ENCODE measurements around the gene MLIP.

Gene MLIP

DNA sequence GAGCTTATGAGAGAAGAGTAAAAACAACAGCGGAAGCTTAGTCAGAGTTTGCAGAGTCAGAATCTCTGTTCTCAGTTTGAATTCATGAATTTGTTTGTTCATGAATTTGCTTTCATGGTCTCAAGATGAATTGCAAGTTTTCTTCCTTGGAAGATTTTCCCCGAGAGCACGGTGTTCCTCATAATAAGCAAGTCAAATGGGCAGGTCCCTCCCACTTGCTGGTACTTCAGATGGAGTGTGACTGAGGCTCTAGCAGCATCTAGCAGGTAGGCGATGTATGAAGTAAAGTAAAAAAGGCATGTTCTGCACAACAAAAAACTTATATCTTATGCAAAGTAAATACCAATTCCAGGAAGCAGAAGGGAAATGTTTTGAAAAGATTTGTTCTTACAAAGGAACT lies 15.5 kb upstream of the MLIP start:
- no peak for DNase-seq (ENCODE audit: low read depth in 2 of 2, low spot score in 1 of 2)

DNA sequence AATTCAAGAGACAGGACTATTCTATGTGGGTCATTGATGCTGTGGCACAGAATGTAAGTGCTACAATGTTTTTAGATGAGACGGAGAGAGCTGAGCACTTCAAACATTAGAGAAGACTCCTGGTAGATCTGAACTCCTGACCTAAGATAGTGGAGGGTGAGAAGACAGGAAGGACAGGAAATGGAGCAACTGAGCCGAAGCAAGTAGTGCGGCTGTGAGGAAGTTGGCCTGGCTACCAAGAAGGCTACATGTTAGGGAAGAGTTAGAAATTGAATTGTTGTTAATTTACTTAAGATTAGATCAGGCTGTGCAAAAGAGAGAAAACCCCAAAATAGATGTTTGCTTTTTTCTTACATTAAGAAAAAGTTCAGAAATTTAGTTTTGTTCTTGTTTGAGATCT lies 14.4 kb upstream of the MLIP start:
- no peak for DNase-seq (ENCODE audit: low read depth in 2 of 2, low spot score in 1 of 2)

DNA sequence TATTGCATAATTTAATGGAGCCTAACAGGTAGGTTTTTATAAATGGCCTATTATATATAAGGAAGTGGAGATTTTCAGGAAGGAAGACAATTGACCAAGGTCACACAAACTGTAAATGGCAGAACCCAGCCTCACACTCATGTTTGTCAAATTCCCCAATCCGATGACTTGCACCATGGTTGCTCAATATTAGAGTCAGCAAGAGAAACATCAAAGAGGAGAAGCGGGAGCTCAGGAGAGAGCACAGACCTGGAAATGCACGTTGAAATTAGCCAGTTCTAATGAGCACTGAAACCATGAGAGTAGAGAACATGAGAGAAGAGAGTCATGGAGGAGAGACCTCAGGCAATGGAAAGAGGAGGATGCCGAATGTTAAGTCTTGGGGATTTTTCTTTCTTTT lies 13.5 kb upstream of the MLIP start:
- no peak for DNase-seq (ENCODE audit: low read depth in 2 of 2, low spot score in 1 of 2)

DNA sequence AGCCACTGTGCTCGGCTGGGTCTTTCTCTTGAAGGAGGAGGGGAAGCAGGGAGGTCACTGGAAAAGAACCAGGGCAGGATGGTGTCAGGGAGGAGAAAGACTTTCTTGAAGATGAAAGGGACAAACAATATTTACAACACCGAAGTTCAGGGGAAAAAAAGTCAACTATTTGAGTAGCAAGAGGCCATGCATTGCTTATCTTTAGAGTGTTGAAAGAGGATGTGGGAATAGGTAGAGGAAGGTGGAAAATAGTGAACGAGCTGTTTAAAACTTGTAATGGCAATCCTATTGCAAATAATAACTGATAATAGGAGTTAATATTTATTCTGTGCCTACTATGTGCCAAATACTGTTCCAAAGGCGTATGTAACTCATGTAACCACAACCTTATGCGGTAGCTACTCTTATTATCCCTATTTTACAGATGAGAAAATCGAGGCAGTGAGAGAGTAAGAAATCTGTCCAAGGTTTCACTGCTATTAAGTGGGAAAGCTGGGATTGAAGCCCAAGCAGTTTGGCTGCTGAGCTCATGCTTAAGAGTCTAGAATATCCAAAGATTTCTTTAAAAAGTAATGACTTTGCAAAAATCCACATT lies 12.7 kb upstream of the MLIP start:
- no peak for DNase-seq (ENCODE audit: low read depth in 2 of 2, low spot score in 1 of 2)

DNA sequence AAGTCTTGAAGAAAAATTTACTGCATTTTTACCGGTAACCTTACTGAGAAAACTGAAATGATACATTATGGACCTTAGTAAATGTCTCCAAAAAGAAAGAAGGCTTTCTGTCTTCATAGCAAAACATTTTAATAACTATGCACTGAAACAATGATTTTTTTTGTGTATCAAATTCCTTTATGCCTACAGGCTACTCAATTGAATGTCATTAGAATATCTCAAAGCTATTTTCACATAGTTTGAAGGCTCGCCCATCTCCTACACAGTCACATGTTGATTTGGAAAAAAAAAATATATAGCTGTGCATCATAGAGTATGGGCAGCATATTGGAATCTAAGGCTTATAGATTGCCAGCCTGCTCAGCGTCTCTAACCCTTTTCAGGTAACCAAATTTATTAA lies 12.0 kb upstream of the MLIP start:
- DNase-seq (ENCODE audit: low read depth in 2 of 2, low spot score in 1 of 2) = no peak

DNA sequence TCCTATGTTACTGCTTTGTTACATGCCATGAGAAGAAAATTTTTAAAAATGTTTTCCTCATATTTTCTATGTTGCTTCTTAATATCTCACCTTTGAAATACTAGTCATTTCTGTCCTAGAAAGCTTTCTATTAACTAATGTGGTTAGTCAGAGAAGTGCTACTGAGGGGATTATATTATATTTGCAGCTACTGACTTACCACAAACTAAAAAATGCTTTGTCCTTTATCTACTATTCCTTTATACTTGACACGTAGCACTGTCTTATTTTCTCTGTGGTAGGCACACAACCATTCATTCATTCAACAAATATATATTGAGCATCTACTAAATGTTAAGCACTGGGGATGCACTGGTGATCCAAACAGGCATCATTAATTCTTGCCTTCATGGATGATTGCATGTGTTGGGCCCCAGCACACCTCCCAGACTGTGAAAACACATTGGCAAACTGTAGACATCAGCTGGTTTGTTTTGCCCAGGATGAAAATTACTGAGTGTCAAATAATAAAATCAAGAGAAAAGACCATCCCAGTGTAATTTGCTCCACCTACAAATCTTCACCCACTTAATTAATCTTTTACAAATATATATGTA lies 10.7 kb upstream of the MLIP start:
- DNase-seq (ENCODE audit: low read depth in 2 of 2, low spot score in 1 of 2) = no peak

DNA sequence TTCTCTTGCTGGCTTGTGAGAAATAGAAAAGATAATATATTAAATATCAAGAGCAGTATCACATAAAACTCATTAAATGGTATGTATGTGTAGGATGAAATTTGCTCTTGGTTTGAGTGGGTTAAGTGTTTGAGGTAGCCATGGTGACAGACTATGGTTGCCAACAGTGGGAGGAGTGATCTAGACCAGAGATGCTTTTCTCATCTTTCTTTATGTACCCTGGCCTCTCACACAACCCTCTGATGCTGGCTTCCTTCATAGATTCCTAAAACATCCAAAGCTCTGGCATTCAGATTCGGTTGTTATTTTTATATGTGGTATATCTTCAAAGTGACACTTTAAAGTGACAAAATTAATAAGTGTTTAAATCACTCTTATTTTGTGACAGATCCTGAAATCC lies 9.0 kb upstream of the MLIP start:
- DNase-seq (ENCODE audit: low read depth in 2 of 2, low spot score in 1 of 2) = no peak

DNA sequence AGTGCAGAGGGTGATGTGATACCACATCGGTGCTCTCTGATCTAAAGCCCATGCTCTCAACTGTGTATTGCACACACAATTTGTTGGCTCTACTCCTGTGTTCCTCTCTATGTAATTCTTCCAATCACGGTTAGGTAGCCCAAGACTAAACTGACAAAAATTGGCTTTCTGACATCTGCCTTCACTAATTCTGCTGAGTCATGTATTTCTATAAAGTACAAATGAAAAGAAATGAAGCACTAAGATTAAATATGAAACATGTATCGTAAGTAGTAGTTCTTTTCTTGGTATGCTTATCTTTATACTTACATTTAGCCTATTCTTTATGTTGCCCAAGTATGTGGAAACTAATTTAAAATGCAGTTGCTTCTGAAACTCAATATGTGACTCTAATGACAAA lies 7.7 kb upstream of the MLIP start:
- no peak for DNase-seq (ENCODE audit: low read depth in 2 of 2, low spot score in 1 of 2)

DNA sequence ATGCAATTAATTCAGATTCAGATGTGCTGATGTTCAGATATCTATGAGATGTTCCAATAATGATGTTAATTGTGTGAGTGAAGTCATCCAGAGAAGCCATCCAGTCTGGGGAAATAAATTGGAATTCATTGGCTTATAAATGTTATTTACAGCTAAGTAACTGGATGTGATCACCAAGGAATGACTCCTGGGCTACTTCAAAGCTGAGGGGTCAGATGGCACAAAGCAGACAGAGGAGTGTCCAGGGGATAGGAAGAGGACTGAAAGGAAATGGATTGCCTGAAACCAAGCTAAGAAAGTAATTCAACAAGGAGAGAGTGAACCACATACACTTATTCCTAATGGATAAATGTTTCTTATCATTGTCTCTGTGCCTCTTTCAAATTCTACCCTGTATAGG lies 4.5 kb upstream of the MLIP start:
- no peak for DNase-seq (ENCODE audit: low read depth in 2 of 2, low spot score in 1 of 2)

DNA sequence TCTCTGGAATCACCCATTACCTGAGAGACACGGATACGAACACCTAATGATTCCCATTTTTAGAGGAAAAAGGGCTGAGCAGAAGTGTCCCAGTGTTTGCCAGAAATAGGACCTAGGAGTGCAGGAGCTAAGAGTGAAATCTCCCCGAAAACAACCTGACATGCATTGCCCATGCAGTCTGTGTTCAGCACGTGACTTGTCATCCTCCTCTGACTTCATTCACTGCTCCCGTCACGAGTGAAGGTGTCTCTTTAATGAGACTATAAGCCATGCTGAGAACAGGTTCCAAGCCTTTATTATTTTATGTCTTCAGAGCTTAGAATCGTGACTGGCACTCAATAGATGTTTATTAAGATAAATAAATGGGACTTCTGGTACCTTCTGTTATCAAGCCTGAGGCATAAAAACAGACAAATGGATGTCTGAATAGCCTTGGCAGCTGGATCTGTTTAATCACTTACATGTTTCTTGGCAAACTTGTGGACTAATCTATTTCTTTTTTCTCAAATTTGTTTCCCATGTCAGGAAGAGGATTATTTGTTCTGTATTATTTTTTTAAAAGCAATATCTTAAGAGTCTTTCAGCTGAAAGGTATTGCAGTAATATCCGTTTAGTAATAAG lies 3.7 kb upstream of the MLIP start:
- DNase-seq (ENCODE audit: low read depth in 2 of 2, low spot score in 1 of 2) = no peak

DNA sequence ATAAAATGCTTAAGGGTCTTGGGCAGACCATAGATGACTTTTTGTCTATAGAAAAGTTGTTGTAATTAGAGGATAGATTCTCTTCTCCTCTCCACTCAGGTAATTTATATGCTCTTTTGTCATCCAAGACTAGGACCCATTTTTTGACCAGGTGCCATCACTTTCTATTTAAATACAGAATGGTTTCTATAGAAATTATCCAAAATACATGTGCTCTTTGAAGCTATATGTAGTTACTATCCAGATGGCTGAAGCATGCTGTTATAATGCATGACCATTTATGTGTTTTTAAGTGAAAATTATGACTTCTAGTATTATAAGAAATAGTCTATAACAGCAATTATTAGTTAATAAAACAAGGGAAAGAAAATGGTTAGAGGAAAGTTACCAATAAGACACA lies 3.0 kb upstream of the MLIP start:
- no peak for DNase-seq (ENCODE audit: low read depth in 2 of 2, low spot score in 1 of 2)

DNA sequence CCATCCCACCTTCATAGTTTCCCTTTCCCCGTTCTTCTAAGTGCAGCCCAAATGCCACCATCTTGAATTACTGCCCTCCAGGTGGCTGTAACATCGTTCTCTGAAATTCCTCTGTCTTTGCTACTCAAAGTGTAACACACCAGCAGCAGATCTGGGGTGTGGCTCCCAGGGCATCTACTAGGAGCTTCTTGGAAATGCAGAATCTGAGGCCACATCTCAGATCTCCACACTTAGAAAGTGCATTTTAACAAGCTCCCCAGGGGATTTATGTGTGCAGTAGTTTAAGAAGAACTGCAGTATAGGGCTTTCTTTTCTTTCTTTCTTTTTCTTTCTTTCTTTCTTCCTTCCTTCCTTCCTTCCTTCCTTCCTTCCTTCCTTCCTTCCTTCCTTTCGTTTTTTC lies 1.7 kb upstream of the MLIP start:
- no peak for DNase-seq (ENCODE audit: low read depth in 2 of 2, low spot score in 1 of 2)

DNA sequence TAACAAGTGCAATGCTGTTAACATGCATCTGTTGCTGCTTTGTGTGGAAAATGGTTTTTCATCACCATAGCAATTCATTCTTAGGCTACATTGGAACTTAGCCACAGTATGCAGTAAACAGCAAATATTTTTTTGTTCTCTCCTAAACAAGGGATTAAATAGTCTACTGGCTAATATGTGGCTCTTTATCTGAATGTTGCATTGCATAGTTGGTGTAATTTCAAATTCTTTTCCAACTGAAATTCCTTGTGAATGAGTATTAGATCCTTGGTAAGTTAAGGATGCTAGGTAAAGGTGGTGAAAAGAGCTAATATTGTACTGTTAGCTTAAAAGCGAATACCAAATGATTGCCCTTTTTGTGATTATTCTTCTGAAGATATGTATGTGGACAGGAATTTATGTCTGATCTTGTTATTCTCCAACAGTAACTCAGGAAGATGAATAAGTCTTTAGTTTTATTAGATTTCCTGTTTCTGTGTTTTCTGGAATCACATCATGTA lies 958 bp downstream of the MLIP start:
- no peak for DNase-seq (ENCODE audit: low read depth in 2 of 2, low spot score in 1 of 2)

DNA sequence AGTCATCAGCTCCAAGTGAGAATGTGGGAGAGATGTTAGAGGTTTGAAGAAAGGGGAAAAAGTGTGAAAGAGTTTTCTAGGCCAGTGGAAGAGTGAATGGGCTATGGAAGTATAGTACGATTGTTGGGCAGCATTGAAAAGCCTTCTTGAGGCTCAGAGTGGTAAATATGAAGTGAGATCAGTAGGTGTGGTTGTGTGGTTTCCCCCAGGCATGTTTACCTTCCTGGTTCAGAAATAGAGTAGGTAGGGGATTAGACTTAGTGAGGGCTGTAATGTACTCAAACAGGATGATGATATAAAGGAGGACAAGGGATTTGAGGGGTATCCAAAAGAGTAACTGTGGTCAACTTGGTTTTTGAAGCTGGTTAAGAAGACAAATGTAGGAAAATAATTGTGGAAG lies 3.7 kb downstream of the MLIP start:
- no peak for DNase-seq (ENCODE audit: low read depth in 2 of 2, low spot score in 1 of 2)

DNA sequence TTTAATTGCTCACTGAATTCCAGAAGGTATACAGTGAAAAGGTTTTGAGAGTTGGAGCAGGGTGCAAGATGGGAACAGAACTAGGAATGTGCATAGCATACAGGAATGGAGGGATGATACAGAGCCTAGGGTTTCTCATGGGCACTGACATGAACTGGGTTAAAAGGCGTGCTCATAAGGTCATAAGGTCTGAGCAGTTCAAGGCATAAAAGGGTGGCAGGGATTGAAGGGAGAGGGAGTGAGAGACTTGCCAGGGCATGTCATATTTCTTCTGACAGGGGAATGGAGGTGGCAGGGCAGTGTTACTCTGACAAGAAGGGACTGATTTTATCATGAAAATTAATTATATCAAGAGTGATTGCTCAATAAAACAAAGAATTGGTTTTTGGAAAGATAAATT lies 4.7 kb downstream of the MLIP start:
- DNase-seq (ENCODE audit: low read depth in 2 of 2, low spot score in 1 of 2) = no peak

DNA sequence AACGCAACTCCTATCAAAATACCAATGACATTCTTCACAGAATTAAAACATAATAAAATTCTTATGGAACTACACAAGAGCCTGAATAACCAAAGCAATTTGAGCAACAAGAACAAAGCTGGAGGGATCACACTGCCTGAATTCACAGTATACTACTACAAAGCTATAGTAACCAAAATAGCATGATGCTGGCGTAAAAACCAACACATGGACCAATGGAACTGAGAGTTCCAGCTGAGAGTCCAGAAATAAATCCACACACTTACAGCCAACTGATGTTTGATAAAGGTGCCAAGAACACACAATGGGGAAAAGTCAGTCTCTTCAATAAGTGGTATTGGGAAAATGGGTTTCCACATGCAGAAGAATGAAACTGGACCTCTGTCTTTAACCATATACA lies 6.9 kb downstream of the MLIP start:
- DNase-seq (ENCODE audit: low read depth in 2 of 2, low spot score in 1 of 2) = no peak

DNA sequence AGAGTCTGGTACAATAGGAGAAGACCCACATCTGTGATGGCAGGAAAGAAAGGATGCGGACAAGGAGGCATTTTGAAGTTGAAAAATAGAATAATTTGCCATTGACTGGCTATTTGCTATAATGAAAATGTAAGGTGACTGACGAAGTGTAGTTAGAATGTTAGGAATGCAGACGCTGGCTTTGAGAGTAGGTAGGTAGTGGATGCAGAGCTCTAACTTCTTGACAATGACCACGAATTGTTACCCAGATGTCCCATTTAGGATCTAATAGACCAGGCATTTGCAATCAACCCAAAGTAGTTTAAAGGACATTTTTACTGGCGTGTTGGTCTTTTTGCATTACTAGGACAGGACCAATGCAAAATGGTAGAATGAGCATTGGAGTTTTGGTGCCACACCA lies 14.2 kb downstream of the MLIP start:
- DNase-seq (ENCODE audit: low read depth in 2 of 2, low spot score in 1 of 2) = no peak

DNA sequence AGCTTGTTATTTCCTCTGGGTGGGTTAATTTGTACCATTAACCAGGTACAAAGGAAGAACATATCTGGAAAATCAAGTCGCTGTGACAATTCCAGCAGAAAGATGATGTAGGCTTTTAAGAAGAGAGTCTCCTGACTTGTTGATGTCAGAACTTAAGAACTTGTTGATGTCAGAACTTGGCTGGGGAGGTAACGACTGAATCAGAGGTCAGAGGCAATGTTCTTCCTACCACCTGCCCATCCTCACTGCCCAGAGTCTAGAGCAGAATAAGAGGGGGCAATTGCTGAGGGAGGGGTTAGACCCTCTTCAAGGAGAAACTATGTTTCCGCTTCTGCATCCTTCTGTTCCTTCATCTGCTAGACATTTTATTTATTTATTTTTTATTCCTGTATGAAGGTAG lies 18.9 kb downstream of the MLIP start:
- DNase-seq (ENCODE audit: low read depth in 2 of 2, low spot score in 1 of 2) = no peak

DNA sequence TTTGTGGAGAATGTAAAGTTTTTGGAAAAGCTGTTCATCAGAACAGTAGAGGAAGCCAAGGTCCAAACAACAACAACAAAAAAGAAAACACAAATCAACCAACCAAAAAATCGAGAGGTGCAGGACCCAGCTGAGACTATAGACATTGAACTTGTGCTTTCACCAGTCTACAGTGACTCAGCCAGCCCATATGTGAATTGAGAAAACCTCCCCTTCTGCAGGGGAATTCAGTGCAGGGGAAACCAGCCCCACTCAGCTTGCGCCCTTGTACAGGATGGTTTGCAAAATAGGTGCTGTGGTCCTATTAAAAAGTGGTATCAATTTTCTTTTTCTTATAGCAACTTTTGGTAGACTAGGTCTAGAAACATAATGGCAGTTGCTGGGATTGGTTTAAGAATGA lies 21.3 kb downstream of the MLIP start:
- DNase-seq (ENCODE audit: low read depth in 2 of 2, low spot score in 1 of 2) = no peak

DNA sequence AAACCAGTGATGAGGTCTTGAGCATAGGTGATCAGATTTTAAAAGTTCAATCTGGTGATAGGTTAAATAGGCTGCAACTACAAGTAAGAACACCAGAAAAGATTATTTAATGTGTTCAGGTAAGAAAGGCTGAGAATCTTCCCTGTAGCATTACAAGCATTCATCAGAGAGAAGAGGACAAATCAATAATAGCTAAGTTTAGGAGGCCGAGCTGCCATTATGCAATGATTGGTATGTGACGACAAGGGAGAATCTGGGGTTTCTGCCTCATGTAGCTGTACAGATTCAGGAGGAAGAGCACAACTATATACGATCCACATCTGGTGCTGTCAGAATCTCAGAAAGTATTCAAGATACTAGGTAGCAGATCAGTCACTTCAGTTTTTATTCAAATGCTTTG lies 21.9 kb downstream of the MLIP start:
- no peak for DNase-seq (ENCODE audit: low read depth in 2 of 2, low spot score in 1 of 2)

DNA sequence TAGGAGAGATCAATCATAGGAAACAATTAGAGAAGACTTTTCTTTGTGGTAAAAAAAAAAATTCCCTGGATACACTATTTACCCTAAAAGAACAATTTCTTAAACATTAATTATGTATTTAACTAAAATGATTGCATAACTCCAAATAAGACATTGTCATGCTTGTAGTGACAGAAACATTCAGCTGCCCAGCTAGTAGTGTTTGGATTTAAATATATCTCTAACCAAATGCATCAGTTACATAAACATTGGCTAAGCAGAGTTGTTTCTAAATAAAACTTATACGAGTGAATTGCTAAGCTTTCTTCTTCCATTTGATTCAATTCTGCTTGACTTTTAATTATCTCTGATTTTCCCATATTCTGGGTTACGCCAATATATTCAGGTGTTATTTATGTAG lies 23.7 kb downstream of the MLIP start:
- no peak for DNase-seq (ENCODE audit: low read depth in 2 of 2, low spot score in 1 of 2)

DNA sequence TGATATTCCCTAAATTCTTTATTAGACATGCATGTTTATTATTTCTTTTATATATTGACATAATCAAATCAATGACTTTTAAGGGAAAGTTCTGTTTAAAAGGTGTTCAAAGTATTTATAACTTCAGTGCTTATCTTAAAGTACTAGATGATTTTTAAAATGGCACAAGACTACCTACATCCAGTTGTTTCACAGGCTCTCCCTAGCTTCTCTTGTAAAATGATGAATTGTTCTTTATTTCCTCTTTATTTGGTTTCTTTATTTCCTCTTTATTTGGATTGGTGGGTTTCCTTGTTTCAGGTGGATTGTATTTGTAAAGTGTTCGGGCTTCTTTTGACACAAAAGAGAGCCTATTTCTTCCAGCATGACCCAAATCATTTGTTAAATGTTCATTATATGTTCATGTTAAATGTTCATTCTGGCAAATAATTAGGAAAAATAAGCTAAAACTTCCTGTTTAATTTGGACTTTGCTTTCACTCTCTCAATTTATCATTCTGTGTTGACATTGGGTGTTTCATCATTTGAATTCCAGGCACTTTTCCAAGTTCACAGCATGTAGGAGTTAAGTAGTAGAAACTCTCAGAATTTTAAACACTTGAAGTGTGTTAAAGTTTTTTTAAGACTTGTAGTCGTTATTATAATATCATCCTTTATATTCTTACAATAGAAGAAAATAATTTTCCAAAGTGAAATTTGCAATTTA lies 24.6 kb downstream of the MLIP start:
- DNase-seq (ENCODE audit: low read depth in 2 of 2, low spot score in 1 of 2) = no peak

All from stimulated activated CD8-positive, alpha-beta memory T cell treated with anti-CD3 and anti-CD28 coated beads, Interleukin-4, amount 100 ng/mL, for 4 hours (primary cell).